BLaER1 treated with 17β-estradiol and CSF1 and Interleukin-3, amounts not matched to agents 10 nM and 100 nM (cell line): ENCODE measurements around the gene SCAPER.

ENCODE experiments used
- H3K27ac ChIP-seq, 11 experiments: shearing (Covaris generic); formaldehyde crosslinking; 2 replicates each; pipeline ENCODE4 v1.8.1; 2022
- H3K27me3 ChIP-seq, 11 experiments: shearing (Covaris generic); formaldehyde crosslinking; 2 replicates each; pipeline ENCODE4 v1.8.1; 2022
- H3K36me3 ChIP-seq, 11 experiments: shearing (Covaris generic); formaldehyde crosslinking; 2 replicates each; pipeline ENCODE4 v1.8.1; 2022
- H3K4me1 ChIP-seq, 10 experiments: shearing (Covaris generic); formaldehyde crosslinking; 2 replicates each; pipeline ENCODE4 v1.8.1; 2022
- H3K4me2 ChIP-seq, 11 experiments: shearing (Covaris generic); formaldehyde crosslinking; 2 replicates each; pipeline ENCODE4 v1.8.1; 2022
- H3K4me3 ChIP-seq, 10 experiments: shearing (Covaris generic); formaldehyde crosslinking; 2 replicates each; pipeline ENCODE4 v1.8.1; 2022
- H3K9ac ChIP-seq, 11 experiments: shearing (Covaris generic); formaldehyde crosslinking; 2 replicates each; pipeline ENCODE4 v1.8.1; 2022
- H3K9me3 ChIP-seq, 11 experiments: shearing (Covaris generic); formaldehyde crosslinking; replicated peaks in 1 of 11; 2 replicates each; pipeline ENCODE4 v1.8.1; 2022
- H4K20me1 ChIP-seq, 11 experiments: shearing (Covaris generic); formaldehyde crosslinking; 2 replicates each; pipeline ENCODE4 v1.8.1; 2022
- Cebpa-rat ChIP-seq, 11 experiments: shearing (Covaris generic); IDR thresholded peaks; 2 replicates each; pipeline ENCODE4 v1.8.1; 2022

Gene SCAPER

GRCh38 chr15:76664411-76664810 lies 240.7 kb downstream of the SCAPER start:
- no peak overlapping the region for H3K4me3 ChIP-seq
- no peak overlapping the region for H3K27ac ChIP-seq
- H4K20me1 ChIP-seq = no peaks in the 10 kb centered on the region
- H3K4me1 ChIP-seq = peaks cover 0 to 8% (median 0%) of the 10 kb centered on the region in 10 experiments; a peak in 3 of 20 replicates
- no peak for TF ChIP-seq Cebpa-rat (IDR thresholded peaks at IDR 0.05)
- peaks cover 0 to 30% (median 0%) of the 10 kb centered on the region in 11 experiments; a peak in 6 of 22 replicates for H3K36me3 ChIP-seq
- H3K4me2 ChIP-seq = no peak overlapping the region
- H3K9ac ChIP-seq = no peak overlapping the region
- H3K9me3 ChIP-seq = peaks cover 0 to 8% (median 0%) of the 10 kb centered on the region in 11 experiments; a peak in 3 of 22 replicates
- no peaks in the 10 kb centered on the region for H3K27me3 ChIP-seq

GRCh38 chr15:76663529-76663928 lies 241.6 kb downstream of the SCAPER start:
- Histone ChIP-seq H3K4me2 (no peak overlapping the region; a peak in 1 of 22 replicates), H4K20me1 (no peaks in the 10 kb centered on the region), H3K4me1 (peaks cover 0 to 8% (median 0%) of the 10 kb centered on the region in 10 experiments; a peak in 3 of 20 replicates), H3K9ac (no peak overlapping the region), H3K9me3 (peaks cover 0 to 8% (median 0%) of the 10 kb centered on the region in 11 experiments; a peak in 3 of 22 replicates), H3K27ac (no peak overlapping the region), H3K27me3 (no peaks in the 10 kb centered on the region), H3K36me3 (peaks cover 0 to 36% (median 0%) of the 10 kb centered on the region in 11 experiments; a peak in 7 of 22 replicates), H3K4me3 (no peak overlapping the region)
- no peak for TF ChIP-seq Cebpa-rat (IDR thresholded peaks at IDR 0.05)

DNA sequence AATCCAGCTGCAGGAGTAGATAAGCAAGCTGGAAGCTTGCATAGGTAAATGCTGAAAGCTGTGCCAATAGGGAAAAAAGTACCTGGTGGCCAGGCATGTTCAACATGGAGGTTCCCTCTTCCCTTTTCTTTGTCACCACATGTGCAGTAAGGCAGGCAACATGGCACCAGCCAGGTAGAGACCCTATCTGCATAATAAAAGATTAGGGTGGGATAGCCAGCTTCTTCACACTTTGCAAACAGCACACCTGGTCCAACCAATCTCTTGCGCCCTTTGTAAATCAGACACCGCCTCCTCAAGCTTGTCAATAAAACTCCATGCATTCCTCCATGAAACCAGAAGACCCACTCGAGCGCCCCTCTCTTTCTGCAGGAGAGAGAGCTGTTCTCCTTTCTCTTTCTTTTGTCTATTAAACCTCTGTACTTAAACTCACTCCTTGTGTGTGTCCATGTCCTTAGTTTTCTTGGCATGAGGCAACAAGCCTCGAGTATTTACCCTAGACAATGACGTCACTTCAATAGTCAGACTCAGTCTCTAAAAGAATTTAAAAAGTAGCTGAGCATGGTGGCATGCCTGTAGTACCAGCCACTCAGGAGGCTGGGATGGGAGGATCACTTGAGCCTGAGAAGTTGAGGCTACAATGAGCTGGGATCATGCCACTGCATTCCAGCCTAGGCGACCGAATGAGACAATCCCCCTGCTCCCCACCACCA lies 256.3 kb downstream of the SCAPER start:
- no peaks in the 10 kb centered on the region for H3K27me3 ChIP-seq
- no peak overlapping the region for H3K9ac ChIP-seq
- no peaks in the 10 kb centered on the region for H4K20me1 ChIP-seq
- peaks cover 4 to 16% (median 10%) of the 10 kb centered on the region in 11 experiments; a peak in 11 of 22 replicates for H3K36me3 ChIP-seq
- TF ChIP-seq Cebpa-rat (IDR thresholded peaks at IDR 0.05) = no peak
- H3K9me3 ChIP-seq = peaks cover 16 to 22% (median 19%) of the 10 kb centered on the region in 11 experiments; a peak in 20 of 22 replicates
- H3K4me1 ChIP-seq = no peaks in the 10 kb centered on the region
- H3K4me3 ChIP-seq = no peak overlapping the region
- no peak overlapping the region for H3K4me2 ChIP-seq
- no peak overlapping the region for H3K27ac ChIP-seq

GRCh38 chr15:76647612-76648011 lies 257.5 kb downstream of the SCAPER start:
- Histone ChIP-seq H3K36me3 (peaks cover 4 to 23% (median 13%) of the 10 kb centered on the region in 11 experiments; a peak in 12 of 22 replicates), H3K9me3 (peaks cover 16 to 20% (median 19%) of the 10 kb centered on the region in 11 experiments; a peak in 20 of 22 replicates), H3K27ac (no peak overlapping the region), H3K4me1 (no peaks in the 10 kb centered on the region), H4K20me1 (no peaks in the 10 kb centered on the region), H3K4me2 (no peak overlapping the region), H3K27me3 (no peaks in the 10 kb centered on the region), H3K9ac (no peak overlapping the region), H3K4me3 (no peak overlapping the region)
- TF ChIP-seq Cebpa-rat (IDR thresholded peaks at IDR 0.05) = no peak

DNA sequence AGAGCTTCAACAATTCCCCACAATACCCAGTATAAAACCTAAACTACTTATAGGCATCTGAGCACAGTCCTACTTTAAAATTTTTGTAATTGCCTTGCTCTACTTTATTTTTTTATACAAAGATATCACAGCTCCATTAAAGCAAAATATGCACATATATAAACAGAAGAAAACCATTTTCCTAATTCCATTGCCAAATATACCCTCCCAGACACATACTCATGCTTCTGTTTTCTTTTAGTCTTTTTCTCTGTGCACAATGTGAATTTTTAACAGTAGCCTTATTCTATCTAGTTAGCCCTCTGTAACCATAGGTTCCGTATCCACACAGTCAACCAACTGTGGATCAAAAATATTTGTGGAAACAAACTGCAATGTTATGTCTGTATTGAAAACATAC lies 260.5 kb downstream of the SCAPER start:
- Histone ChIP-seq H3K9ac (no peak overlapping the region), H3K9me3 (peaks cover 16 to 20% (median 19%) of the 10 kb centered on the region in 11 experiments; a peak in 20 of 22 replicates), H3K4me1 (no peaks in the 10 kb centered on the region), H4K20me1 (no peaks in the 10 kb centered on the region), H3K36me3 (peaks cover 4 to 23% (median 13%) of the 10 kb centered on the region in 11 experiments; a peak in 12 of 22 replicates), H3K27ac (no peak overlapping the region), H3K4me2 (no peak overlapping the region), H3K4me3 (no peak overlapping the region), H3K27me3 (no peaks in the 10 kb centered on the region)
- TF ChIP-seq Cebpa-rat (IDR thresholded peaks at IDR 0.05) = no peak

- TF ChIP-seq Cebpa-rat (IDR thresholded peaks at IDR 0.05) = no peak
- no peak overlapping the region for H3K4me3 ChIP-seq
- H3K9me3 ChIP-seq = peaks cover 2 to 6% (median 5%) of the 10 kb centered on the region in 11 experiments; a peak in 12 of 22 replicates
- H3K4me2 ChIP-seq = no peak overlapping the region
- H3K27ac ChIP-seq = no peak overlapping the region
- no peaks in the 10 kb centered on the region for H3K27me3 ChIP-seq
- H3K9ac ChIP-seq = no peak overlapping the region
- H3K36me3 ChIP-seq = peaks cover 0 to 15% (median 5%) of the 10 kb centered on the region in 11 experiments; a peak in 8 of 22 replicates
- no peaks in the 10 kb centered on the region for H3K4me1 ChIP-seq
- H4K20me1 ChIP-seq = no peaks in the 10 kb centered on the region
These were observed 262.5 kb downstream of the SCAPER start for GRCh38 chr15:76642671-76643070.

DNA sequence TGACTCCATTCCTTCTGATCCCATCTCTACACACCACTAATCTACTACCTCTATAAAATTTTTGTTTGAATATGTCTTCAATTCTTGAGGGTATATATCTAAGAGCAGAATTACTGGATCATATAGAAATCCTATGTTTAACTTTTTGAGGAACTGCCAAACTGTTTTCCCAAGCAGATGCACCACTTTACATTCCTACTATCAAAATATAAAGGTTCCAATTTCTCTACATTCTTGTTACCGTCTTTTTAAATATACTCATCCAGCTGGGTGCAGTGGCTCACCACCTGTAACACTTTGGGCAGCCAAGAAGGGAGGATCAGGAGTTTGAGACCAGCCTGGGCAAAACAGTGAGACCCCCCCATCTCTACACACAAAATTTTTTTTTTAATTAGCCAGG lies 268.0 kb downstream of the SCAPER start:
- no peaks in the 10 kb centered on the region for H3K27me3 ChIP-seq
- no peak overlapping the region for H3K9ac ChIP-seq
- no peak overlapping the region for H3K27ac ChIP-seq
- H3K4me2 ChIP-seq = no peak overlapping the region
- no peaks in the 10 kb centered on the region for H4K20me1 ChIP-seq
- H3K9me3 ChIP-seq = peaks cover 11 to 25% (median 19%) of the 10 kb centered on the region in 11 experiments; a peak in 21 of 22 replicates
- TF ChIP-seq Cebpa-rat (IDR thresholded peaks at IDR 0.05) = no peak
- peaks cover 0 to 24% (median 6%) of the 10 kb centered on the region in 11 experiments; a peak in 11 of 22 replicates for H3K36me3 ChIP-seq
- no peak overlapping the region for H3K4me3 ChIP-seq
- no peaks in the 10 kb centered on the region for H3K4me1 ChIP-seq

DNA sequence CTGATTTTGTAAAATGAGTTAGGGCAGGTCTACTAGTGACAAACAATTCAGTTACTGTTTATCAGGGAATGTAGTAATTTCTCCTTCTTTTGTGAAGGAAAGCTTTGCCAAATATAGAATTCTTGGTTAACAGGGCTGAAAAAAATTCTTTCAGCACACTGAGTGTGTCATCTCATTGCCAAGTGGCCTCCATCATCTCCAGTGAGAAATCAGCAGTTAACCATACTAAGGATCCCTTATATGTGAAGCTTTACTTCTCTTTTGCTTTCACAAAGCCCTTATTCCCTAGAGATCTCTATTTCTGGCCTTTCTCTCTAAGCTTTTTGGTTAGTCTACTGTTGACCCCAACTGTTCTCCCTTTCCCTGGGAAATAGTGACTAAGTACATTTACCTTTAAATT lies 269.1 kb downstream of the SCAPER start:
- Histone ChIP-seq H3K9ac (no peak overlapping the region), H3K4me3 (no peak overlapping the region), H3K27me3 (no peaks in the 10 kb centered on the region), H3K4me1 (no peaks in the 10 kb centered on the region), H3K9me3 (peaks cover 11 to 33% (median 19%) of the 10 kb centered on the region in 11 experiments; a peak in 21 of 22 replicates), H4K20me1 (no peaks in the 10 kb centered on the region), H3K27ac (no peak overlapping the region), H3K4me2 (no peak overlapping the region), H3K36me3 (peaks cover 0 to 24% (median 6%) of the 10 kb centered on the region in 11 experiments; a peak in 11 of 22 replicates)
- TF ChIP-seq Cebpa-rat (IDR thresholded peaks at IDR 0.05) = no peak

DNA sequence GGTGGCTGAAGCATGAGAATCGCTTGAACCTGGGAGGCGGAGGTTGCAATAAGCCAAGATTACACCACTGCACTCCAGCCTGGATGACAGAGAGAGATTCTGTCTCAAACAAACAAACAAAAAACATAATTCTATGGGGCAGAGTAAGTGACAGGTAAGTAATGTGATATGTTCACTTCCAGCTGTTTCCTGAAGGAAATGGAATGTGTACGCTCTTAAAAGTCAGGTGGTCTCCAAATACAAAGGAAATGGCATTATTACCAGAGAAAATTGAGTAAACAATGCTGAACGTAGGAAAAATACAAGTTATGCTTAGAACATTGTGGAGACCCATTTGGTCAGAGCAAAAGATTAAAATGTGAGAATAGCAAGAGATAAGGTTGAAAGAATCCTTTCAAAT lies 278.5 kb downstream of the SCAPER start:
- no peak overlapping the region for H3K4me3 ChIP-seq
- H3K27me3 ChIP-seq = no peaks in the 10 kb centered on the region
- no peak overlapping the region for H3K9ac ChIP-seq
- H3K36me3 ChIP-seq = no peaks in the 10 kb centered on the region; a peak in 2 of 22 replicates
- TF ChIP-seq Cebpa-rat (IDR thresholded peaks at IDR 0.05) = no peak
- no peak overlapping the region for H3K4me2 ChIP-seq
- H3K9me3 ChIP-seq = peaks cover 0 to 14% (median 0%) of the 10 kb centered on the region in 11 experiments; a peak in 3 of 22 replicates
- no peaks in the 10 kb centered on the region for H4K20me1 ChIP-seq
- no peak overlapping the region for H3K27ac ChIP-seq
- H3K4me1 ChIP-seq = no peaks in the 10 kb centered on the region
